ENCODE measurements around the gene HMGN5. TPM values are rescaled to one million over a fixed set of nuclear protein-coding genes. Genes with fewer than 3 reads are reported as not detected.

The HMGN5 gene
- total and polyA plus RNA-seq, 7 donors = 5.3 to 23.5 (median 11.8) TPM

DNA sequence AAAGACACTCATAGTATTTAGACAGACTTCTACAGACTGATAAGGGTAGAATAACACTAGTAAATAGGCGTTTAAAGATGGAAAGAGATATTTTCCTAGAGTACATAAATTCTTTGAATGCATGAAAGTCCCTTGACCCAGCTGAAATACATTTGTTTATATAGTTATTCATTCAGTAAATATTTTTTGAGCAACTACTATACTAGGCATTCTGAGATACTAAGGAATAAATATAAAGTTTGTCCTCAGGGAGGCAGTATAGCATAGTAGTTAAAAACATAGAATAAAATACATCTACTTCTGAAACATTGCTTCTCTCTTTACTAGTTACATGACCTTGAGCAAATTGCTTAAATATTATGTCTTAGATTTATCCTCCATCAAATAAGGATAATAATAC lies 27.4 kb downstream of the HMGN5 start:
- Histone ChIP-seq H3K9me3 (no peaks in the 10 kb centered on the region), H3K4me1 (no peaks in the 10 kb centered on the region), H3K27me3 (no peaks in the 10 kb centered on the region), H3K36me3 (no peaks in the 10 kb centered on the region), H3K27ac (no peak overlapping the region), H3K4me3 (no peak overlapping the region)
- DNase-seq = no peak
- WGBS, 2 donors = 39 to 62% methylated on average over 1 of the region's 1 CpG
- intact Hi-C loops (cut with DNase I) = loop anchor here (5.0 kb wide), 1 partner anchor 203 kb away; no protein-coding TSS in a partner anchor
- no peak for TF ChIP-seq POLR2A (IDR thresholded peaks at IDR 0.05)
- no peak for TF ChIP-seq POLR2AphosphoS5 (IDR thresholded peaks at IDR 0.05)
- TF ChIP-seq EP300 (IDR thresholded peaks at IDR 0.05) = no peak
- TF ChIP-seq, protein P1, sequence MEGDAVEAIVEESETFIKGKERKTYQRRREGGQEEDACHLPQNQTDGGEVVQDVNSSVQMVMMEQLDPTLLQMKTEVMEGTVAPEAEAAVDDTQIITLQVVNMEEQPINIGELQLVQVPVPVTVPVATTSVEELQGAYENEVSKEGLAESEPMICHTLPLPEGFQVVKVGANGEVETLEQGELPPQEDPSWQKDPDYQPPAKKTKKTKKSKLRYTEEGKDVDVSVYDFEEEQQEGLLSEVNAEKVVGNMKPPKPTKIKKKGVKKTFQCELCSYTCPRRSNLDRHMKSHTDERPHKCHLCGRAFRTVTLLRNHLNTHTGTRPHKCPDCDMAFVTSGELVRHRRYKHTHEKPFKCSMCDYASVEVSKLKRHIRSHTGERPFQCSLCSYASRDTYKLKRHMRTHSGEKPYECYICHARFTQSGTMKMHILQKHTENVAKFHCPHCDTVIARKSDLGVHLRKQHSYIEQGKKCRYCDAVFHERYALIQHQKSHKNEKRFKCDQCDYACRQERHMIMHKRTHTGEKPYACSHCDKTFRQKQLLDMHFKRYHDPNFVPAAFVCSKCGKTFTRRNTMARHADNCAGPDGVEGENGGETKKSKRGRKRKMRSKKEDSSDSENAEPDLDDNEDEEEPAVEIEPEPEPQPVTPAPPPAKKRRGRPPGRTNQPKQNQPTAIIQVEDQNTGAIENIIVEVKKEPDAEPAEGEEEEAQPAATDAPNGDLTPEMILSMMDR (IDR thresholded peaks at IDR 0.05) = no peak

DNA sequence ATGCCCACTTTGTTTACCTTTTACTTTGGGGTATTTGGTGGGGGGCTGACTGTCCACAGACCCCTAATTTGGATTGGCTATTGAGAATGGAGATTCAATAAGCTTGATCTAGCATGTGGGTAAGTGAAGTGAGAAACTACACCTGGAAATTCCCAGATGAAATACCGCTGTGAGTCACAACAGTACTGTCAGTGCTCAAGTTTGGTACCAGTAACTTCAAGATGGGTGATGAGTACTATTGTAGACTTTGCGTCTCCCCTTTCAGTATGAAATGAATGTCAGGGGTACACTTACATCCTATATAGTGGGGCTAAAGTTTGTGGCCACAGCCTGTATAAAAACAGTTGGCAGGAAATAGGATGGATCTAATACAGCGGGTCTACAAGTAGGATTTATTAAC lies 33.3 kb downstream of the HMGN5 start:
- Histone ChIP-seq H3K9me3 (no peaks in the 10 kb centered on the region), H3K4me1 (no peaks in the 10 kb centered on the region), H3K4me3 (no peak overlapping the region), H3K36me3 (no peaks in the 10 kb centered on the region), H3K27ac (no peak overlapping the region), H3K27me3 (no peaks in the 10 kb centered on the region)
- no peak for DNase-seq
- no peak for TF ChIP-seq POLR2AphosphoS5 (IDR thresholded peaks at IDR 0.05)
- TF ChIP-seq POLR2A (IDR thresholded peaks at IDR 0.05) = no peak
- TF ChIP-seq, protein P1 (IDR thresholded peaks at IDR 0.05) = no peak
- TF ChIP-seq EP300 (IDR thresholded peaks at IDR 0.05) = no peak
- intact Hi-C loops (cut with DNase I) = no loop called here
- 92 to 97% methylated on average over 3 of the region's 3 CpGs for WGBS, 2 donors

DNA sequence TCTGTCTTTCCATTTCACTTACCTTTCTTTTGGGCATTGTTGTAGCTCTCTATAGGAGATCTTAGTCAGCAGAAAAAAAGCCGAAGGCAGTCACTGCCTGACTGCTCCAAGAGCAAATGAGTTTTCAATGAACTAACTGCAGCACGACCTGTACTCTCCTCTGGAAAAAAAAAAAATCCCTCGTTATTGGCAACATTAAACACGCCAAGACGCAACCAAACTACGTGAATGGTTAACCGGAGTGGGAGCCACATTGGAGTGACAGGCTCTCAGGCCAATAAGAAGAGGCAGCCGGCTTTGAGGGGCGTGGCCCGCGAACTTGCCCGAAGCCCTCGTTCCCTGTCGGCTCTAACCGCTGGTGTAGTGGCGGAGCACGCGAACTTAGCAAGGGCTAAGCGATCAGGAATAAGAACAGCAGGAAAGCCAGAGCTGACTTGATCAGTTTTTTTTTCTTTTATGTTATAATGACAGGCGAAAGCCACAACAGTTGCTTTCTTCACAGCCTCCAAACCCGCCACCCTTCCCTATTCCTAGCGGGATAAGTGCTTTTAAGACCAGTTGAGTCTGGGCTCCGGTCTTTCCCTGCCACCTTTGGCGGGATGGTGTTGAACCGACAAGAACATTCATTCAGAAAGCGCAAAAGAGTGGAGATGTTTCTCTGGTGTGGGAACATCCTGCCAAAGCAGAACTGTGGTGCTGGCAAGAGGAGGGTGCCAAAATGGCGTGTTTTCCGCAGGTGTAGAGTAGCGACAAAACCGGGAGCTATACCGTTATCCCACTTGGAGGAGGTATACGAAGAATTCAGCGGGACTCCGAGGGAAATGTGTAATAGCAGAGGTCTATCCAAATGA lies 80.0 kb downstream of the HMGN5 start:
- Histone ChIP-seq H3K36me3 (no peaks in the 10 kb centered on the region), H3K4me1 (peaks cover 0 to 5% (median 0%) of the 10 kb centered on the region in 4 donors), H3K9me3 (no peaks in the 10 kb centered on the region), H3K27me3 (no peaks in the 10 kb centered on the region), H3K4me3 (peak overlapping the region; percentile 35 to 54 (median 50)), H3K27ac (peak overlapping the region; percentile 72 to 80 (median 76))
- TF ChIP-seq POLR2AphosphoS5 (IDR thresholded peaks at IDR 0.05) (peak; percentile 9 to 69 (median 57)), EP300 (IDR thresholded peaks at IDR 0.05) (no peak)
- DNase-seq = peak; percentile 96
- intact Hi-C loops (cut with DNase I) = loop anchor here (5.0 kb wide), 1 partner anchor 314 kb away; the partner anchor contains the start of gene BRWD3
- 0% methylated on average over 34 of the region's 34 CpGs for WGBS, 2 donors

DNA sequence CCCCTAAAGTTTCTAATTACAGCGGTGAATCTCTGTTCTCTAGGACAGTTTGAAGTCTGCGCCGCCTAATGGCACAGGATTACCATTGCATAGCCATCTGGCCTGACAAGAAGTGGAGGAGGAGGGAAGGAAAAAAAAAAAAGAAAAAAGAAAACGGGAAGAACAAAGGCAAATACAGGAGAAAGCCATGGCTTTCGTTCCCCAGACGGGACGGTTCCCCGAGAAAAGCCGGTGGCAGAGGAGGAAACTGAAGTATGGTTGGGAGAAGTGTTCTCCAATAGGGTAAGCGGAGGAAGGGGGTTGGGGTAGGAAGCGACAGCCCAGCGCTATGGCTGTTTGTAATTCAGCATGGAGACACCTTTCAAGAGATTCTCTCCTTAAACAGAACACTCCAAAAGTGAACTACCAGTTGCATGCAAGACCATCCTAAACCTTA lies 80.8 kb downstream of the HMGN5 start:
- Histone ChIP-seq H3K27me3 (no peaks in the 10 kb centered on the region), H3K9me3 (no peaks in the 10 kb centered on the region), H3K36me3 (no peaks in the 10 kb centered on the region), H3K4me3 (peak overlapping the region; percentile 35 to 54 (median 50)), H3K27ac (peak overlapping the region; percentile 72 to 80 (median 76)), H3K4me1 (peaks cover 0 to 5% (median 0%) of the 10 kb centered on the region in 4 donors)
- TF ChIP-seq, protein P1 (IDR thresholded peaks at IDR 0.05) = peak; percentile 20 to 51 (median 36)
- TF ChIP-seq POLR2AphosphoS5 (IDR thresholded peaks at IDR 0.05) = no peak
- intact Hi-C loops (cut with DNase I) = loop anchor here (5.0 kb wide), 1 partner anchor 314 kb away; the partner anchor contains the start of gene BRWD3
- DNase-seq = peak; percentile 59
- 0% methylated on average over 12 of the region's 12 CpGs for WGBS, 2 donors

DNA sequence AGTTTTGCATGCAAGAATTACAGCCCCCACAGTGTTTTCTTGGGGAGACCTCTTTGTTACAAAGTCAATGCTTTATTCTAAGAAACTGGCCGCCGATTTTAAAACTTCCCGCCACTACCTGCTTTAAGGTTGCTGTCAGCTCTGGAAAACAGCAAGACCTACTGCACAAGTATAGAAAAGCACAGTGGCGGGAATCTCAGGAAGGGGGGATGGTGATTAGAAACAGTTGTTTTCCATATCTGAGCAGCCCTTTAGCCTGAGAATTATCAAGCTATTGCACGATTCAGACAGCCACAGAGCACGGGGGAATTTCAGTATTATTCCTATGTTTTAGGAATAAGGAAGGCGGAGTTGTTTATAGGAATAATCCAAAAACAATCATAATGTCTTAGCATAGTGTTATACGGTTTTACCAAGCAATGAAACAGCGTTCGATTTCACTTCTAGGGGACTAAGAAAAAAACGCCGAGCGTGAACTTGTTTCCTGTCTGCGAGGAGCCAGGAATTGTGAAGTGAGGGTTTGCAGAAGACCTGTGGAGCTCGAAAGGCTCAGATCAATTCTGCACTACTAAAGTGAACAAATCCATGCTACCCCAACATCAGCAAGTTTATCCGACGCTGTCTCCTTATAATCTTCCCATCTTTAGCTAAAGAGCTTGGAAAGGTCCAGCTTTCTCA lies 81.3 kb downstream of the HMGN5 start:
- H3K36me3 ChIP-seq = no peaks in the 10 kb centered on the region
- WGBS, 2 donors = 0 to 1% methylated on average over 17 of the region's 17 CpGs
- peak overlapping the region; percentile 72 to 80 (median 76) for H3K27ac ChIP-seq
- H3K4me1 ChIP-seq = peaks cover 0 to 5% (median 0%) of the 10 kb centered on the region in 4 donors
- intact Hi-C loops (cut with DNase I) = loop anchor here (5.0 kb wide), 1 partner anchor 313 kb away; the partner anchor contains the start of gene BRWD3
- peak overlapping the region; percentile 35 to 54 (median 50) for H3K4me3 ChIP-seq
- no peak for DNase-seq
- no peak for TF ChIP-seq POLR2A (IDR thresholded peaks at IDR 0.05)
- TF ChIP-seq, protein P1 (IDR thresholded peaks at IDR 0.05) = no peak
- no peaks in the 10 kb centered on the region for H3K27me3 ChIP-seq
- H3K9me3 ChIP-seq = no peaks in the 10 kb centered on the region
